ENCODE data around the gene LYST. TPM values are rescaled to one million over a fixed set of nuclear protein-coding genes. Genes with fewer than 3 reads are reported as not detected.
"Not testable (repeated sequence)": the region's sequence is repeated elsewhere in the genome, so short reads cannot be mapped to it uniquely, and the experiment has no call there.

The LYST gene
- polyA plus RNA-seq, 1 of the 3 experiments (the other 2 are of a cell fraction): 3.9 TPM

GRCh38 chr1:235758931-235759330 is 107.8 kb downstream of the LYST start (continued):
- TF ChIP-seq YY1 (IDR thresholded peaks at IDR 0.05; ENCODE audit: low read depth) (no peak), ELF1 (IDR thresholded peaks at IDR 0.05) (no peak), MAX (IDR thresholded peaks at IDR 0.05; ENCODE audit: low read depth) (no peak), FOXJ3 (CRISPR knock-in tag; IDR thresholded peaks at IDR 0.05) (0 out of 2 replicates have a peak, but pooled peaks have one; percentile 30), USF2 (IDR thresholded peaks at IDR 0.05; ENCODE audit: borderline replicate concordance, low read depth, low read length) (no peak), JUND (IDR thresholded peaks at IDR 0.05) (no peak)
- TF ChIP-seq, protein P1, sequence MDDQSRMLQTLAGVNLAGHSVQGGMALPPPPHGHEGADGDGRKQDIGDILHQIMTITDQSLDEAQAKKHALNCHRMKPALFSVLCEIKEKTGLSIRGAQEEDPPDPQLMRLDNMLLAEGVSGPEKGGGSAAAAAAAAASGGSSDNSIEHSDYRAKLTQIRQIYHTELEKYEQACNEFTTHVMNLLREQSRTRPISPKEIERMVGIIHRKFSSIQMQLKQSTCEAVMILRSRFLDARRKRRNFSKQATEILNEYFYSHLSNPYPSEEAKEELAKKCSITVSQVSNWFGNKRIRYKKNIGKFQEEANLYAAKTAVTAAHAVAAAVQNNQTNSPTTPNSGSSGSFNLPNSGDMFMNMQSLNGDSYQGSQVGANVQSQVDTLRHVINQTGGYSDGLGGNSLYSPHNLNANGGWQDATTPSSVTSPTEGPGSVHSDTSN (IDR thresholded peaks at IDR 0.05): no peak

DNA sequence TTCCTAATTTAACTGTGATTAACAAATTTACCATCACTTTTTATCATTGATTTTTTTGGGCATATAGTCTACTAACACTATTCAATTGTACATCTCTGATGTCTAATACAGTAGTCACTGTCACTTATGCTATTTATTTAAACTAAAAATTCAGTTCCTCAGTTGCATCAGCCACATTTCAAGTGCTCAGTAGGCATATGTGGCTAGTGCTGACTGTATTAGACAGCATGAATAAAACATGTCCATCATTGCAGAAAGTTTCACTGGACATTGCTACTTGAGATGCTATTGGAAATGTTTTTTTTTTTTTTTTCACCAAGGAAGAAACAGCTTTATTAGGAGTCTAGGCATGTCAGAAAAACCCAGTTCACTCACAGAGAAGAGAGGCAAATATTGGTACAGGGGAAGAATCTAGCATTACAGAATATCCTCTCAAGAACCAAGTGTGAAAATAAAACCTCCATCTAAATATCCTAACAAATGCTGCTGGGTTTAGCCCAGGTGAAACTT is 109.1 kb downstream of the LYST start:
- no peak overlapping the region for H3K4me3 ChIP-seq (ENCODE audit: low read depth in 2 of 2, low read length in 1 of 2)
- H3K9ac ChIP-seq: no peak overlapping the region
- H4K20me1 ChIP-seq (ENCODE audit: insufficient read depth): no peaks in the 10 kb centered on the region
- no peaks in the 10 kb centered on the region for H3K27me3 ChIP-seq (ENCODE audit: insufficient read depth)
- ChIA-PET POLR2A (no interaction called here), CTCF (interaction anchor here (1.1 to 1.2 kb wide), 2 partner anchors 23 to 253 kb away, joined by 3 to 4 read pairs; partner anchors contain the start of gene B3GALNT2)
- H3K36me3 ChIP-seq (replicated peaks in 1 of 2; ENCODE audit: control insufficient read depth in 1 of 2, insufficient read depth in 2 of 2, low read length in 1 of 2): peaks cover 9 to 21% of the 10 kb centered on the region in 2 experiments
- no peak for DNase-seq
- H3K27ac ChIP-seq (ENCODE audit: low read depth in 2 of 2, low read length in 1 of 2): no peak overlapping the region
- H2AFZ ChIP-seq (ENCODE audit: low read depth): no peak overlapping the region
- H3K4me1 ChIP-seq (ENCODE audit: control insufficient read depth in 1 of 2, insufficient read depth in 2 of 2, low read depth in 1 of 2, low read length in 1 of 2): peaks cover 0 to 11% of the 10 kb centered on the region in 2 experiments; a peak in 2 of 4 replicates
- H3K79me2 ChIP-seq (ENCODE audit: insufficient read depth): no peaks in the 10 kb centered on the region
- H3K4me2 ChIP-seq: no peak overlapping the region
- H3K9me3 ChIP-seq: no peaks in the 10 kb centered on the region
- H3F3A ChIP-seq (replicated peaks; ENCODE audit: insufficient read depth): no peaks in the 10 kb centered on the region
- H3K9me2 ChIP-seq: no peaks in the 10 kb centered on the region
- TF ChIP-seq NRF1 (IDR thresholded peaks at IDR 0.05; ENCODE audit: low read depth, low read length) (no peak), FOSL2 (IDR thresholded peaks at IDR 0.05; ENCODE audit: borderline replicate concordance, low read depth) (no peak), GABPA (IDR thresholded peaks at IDR 0.05; ENCODE audit: low read depth) (no peak), MEF2A (IDR thresholded peaks at IDR 0.05; ENCODE audit: borderline replicate concordance, low read depth) (no peak)

GRCh38 chr1:235754186-235754585 is 112.5 kb downstream of the LYST start:
- CTCF ChIA-PET; H3K27ac ChIP-seq (ENCODE audit: low read depth in 2 of 2, low read length in 1 of 2); H2AFZ ChIP-seq (ENCODE audit: low read depth); H3K4me2 ChIP-seq; H4K20me1 ChIP-seq (ENCODE audit: insufficient read depth); H3K4me1 ChIP-seq (ENCODE audit: control insufficient read depth in 1 of 2, insufficient read depth in 2 of 2, low read depth in 1 of 2, low read length in 1 of 2); H3F3A ChIP-seq (replicated peaks; ENCODE audit: insufficient read depth); H3K9ac ChIP-seq; POLR2A ChIA-PET; H3K4me3 ChIP-seq (ENCODE audit: low read depth in 2 of 2, low read length in 1 of 2); H3K79me2 ChIP-seq (ENCODE audit: insufficient read depth); H3K9me2 ChIP-seq; H3K27me3 ChIP-seq (ENCODE audit: insufficient read depth); DNase-seq; H3K9me3 ChIP-seq: not testable (repeated sequence)
- peaks cover 15 to 49% of the 10 kb centered on the region in 2 experiments for H3K36me3 ChIP-seq (replicated peaks in 1 of 2; ENCODE audit: control insufficient read depth in 1 of 2, insufficient read depth in 2 of 2, low read length in 1 of 2)
- WGBS (ENCODE audit: low lambda C conversion rate): 93% methylated on average over 3 of the region's 3 CpGs
